H9 (cell line): ENCODE measurements around the gene SLC25A43. TPM values are rescaled to one million over a fixed set of nuclear protein-coding genes. Genes with fewer than 3 reads are reported as not detected.
A peak's percentile ranks its signal among the peaks of the same experiment; 100 is the strongest.

Experiments
- DNase-seq: peaks from one replicate; pipeline ENCODE4 v3.0.0-alpha.2; 2017
- H2AFZ ChIP-seq: one replicate; pipeline ENCODE4 v1.6.1; 2013; ENCODE audit warnings: mild to moderate bottlenecking, low read length, control low read depth, moderate library complexity
- H2AK5ac ChIP-seq: 2 replicates; pipeline ENCODE4 v1.6.1; 2013; ENCODE audit warnings: low read length, control low read depth, mixed read lengths; ENCODE audit not compliant: insufficient read length
- H2BK120ac ChIP-seq: one replicate; pipeline ENCODE4 v1.6.1; 2013; ENCODE audit warnings: low read depth, mild to moderate bottlenecking, low read length, control low read depth, inconsistent platforms; ENCODE audit not compliant: poor library complexity, severe bottlenecking
- H2BK12ac ChIP-seq: 2 replicates; pipeline ENCODE4 v1.6.1; 2013; ENCODE audit warnings: low read length, control low read depth, mixed read lengths, low read depth; ENCODE audit not compliant: insufficient read length
- H2BK15ac ChIP-seq: 2 replicates; pipeline ENCODE4 v1.6.1; 2013; ENCODE audit warnings: low read depth, low read length, control low read depth
- H2BK20ac ChIP-seq: one replicate; pipeline ENCODE4 v1.6.1; 2013; ENCODE audit warnings: low read depth, mild to moderate bottlenecking, low read length, control low read depth, inconsistent platforms; ENCODE audit not compliant: poor library complexity, severe bottlenecking
- H2BK5ac ChIP-seq: 2 replicates; pipeline ENCODE4 v1.6.1; 2013; ENCODE audit warnings: low read length, control low read depth, mixed read lengths; ENCODE audit not compliant: insufficient read length
- H3K14ac ChIP-seq: 2 replicates; pipeline ENCODE4 v1.6.1; 2013; ENCODE audit warnings: low read length, control low read depth; ENCODE audit not compliant: insufficient read depth
- H3K18ac ChIP-seq: 2 replicates; pipeline ENCODE4 v1.6.1; 2013; ENCODE audit warnings: low read depth, mild to moderate bottlenecking, mixed read lengths, low read length, control low read depth; ENCODE audit not compliant: insufficient read length
- H3K23ac ChIP-seq: 2 replicates; pipeline ENCODE4 v1.6.1; 2013; ENCODE audit warnings: low read length, control low read depth, mixed read lengths, low read depth; ENCODE audit not compliant: insufficient read length
- H3K23me2 ChIP-seq: 2 replicates; pipeline ENCODE4 v1.6.1; 2013; ENCODE audit warnings: low read depth, mild to moderate bottlenecking, mixed read lengths, low read length, control low read depth; ENCODE audit not compliant: insufficient read length, poor library complexity, severe bottlenecking
- H3K27ac ChIP-seq: 2 replicates; pipeline ENCODE4 v1.5.1; 2013; ENCODE audit warnings: low read length, control low read depth, mixed read lengths, low read depth; ENCODE audit not compliant: insufficient read length
- H3K27me3 ChIP-seq: 2 replicates; pipeline ENCODE4 v1.6.1; 2013; ENCODE audit warnings: low read length, control low read depth, inconsistent platforms; ENCODE audit not compliant: insufficient read depth
- H3K4ac ChIP-seq: 2 replicates; pipeline ENCODE4 v1.6.1; 2013; ENCODE audit warnings: low read depth, mild to moderate bottlenecking, control low read depth, inconsistent platforms, low read length, moderate library complexity
- H3K4me1 ChIP-seq: 2 replicates; pipeline ENCODE4 v1.6.1; 2013; ENCODE audit warnings: low read length, control low read depth, inconsistent platforms; ENCODE audit not compliant: insufficient read depth
- H3K4me2 ChIP-seq: 2 replicates; pipeline ENCODE4 v1.6.1; 2013; ENCODE audit warnings: low read length, control low read depth, mixed read lengths; ENCODE audit not compliant: insufficient read length, insufficient read depth
- H3K56ac ChIP-seq: 2 replicates; pipeline ENCODE4 v1.6.1; 2013; ENCODE audit warnings: low read depth, mild to moderate bottlenecking, mixed read lengths, low read length, control low read depth; ENCODE audit not compliant: insufficient read length
- H3K79me1 ChIP-seq: 2 replicates; pipeline ENCODE4 v1.6.1; 2013; ENCODE audit warnings: low read depth, mild to moderate bottlenecking, moderate library complexity, low read length, control low read depth, inconsistent platforms; ENCODE audit not compliant: insufficient read depth, poor library complexity, severe bottlenecking
- H3K79me2 ChIP-seq: 2 replicates; pipeline ENCODE4 v1.6.1; 2013; ENCODE audit warnings: low read length, control low read depth, inconsistent platforms; ENCODE audit not compliant: insufficient read depth
- H3K9ac ChIP-seq: 2 replicates; pipeline ENCODE4 v1.6.1; 2013; ENCODE audit warnings: low read length, control low read depth, mixed read lengths; ENCODE audit not compliant: insufficient read length; ENCODE audit errors: extremely low read depth
- H3K9me3 ChIP-seq: one replicate; pipeline ENCODE4 v1.6.1; 2013; ENCODE audit warnings: low read depth, low read length, inconsistent platforms; ENCODE audit not compliant: control insufficient read depth
- H3T11ph ChIP-seq: one replicate; pipeline ENCODE4 v1.6.1; 2013; ENCODE audit warnings: mild to moderate bottlenecking, low read length, control low read depth, inconsistent platforms
- H4K20me1 ChIP-seq: one replicate; pipeline ENCODE4 v1.6.1; 2013; ENCODE audit not compliant: control insufficient read depth, insufficient read length, insufficient read depth
- H4K5ac ChIP-seq: 2 replicates; pipeline ENCODE4 v1.6.1; 2013; ENCODE audit warnings: low read depth, mild to moderate bottlenecking, mixed read lengths, low read length, control low read depth; ENCODE audit not compliant: insufficient read length
- H4K8ac ChIP-seq: replicated peaks from 2 replicates; pipeline ENCODE4 v1.6.1; 2013; ENCODE audit warnings: low read length, control low read depth, mixed read lengths, low read depth; ENCODE audit not compliant: insufficient read length
- H4K91ac ChIP-seq: 2 replicates; pipeline ENCODE4 v1.6.1; 2013; ENCODE audit warnings: low read depth, mild to moderate bottlenecking, moderate library complexity, mixed read lengths, low read length, control low read depth; ENCODE audit not compliant: insufficient read length
- H3K27ac Mint-ChIP-seq, 3 experiments: 2 replicates in 2 of 3; 3 replicates in 1 of 3; pipeline ENCODE4 v1.8.0; 2020 to 2021; ENCODE audit warnings: mixed read lengths in 3 of 3, mild to moderate bottlenecking in 1 of 3, moderate library complexity in 1 of 3
- H3K27me3 Mint-ChIP-seq: 2 replicates; pipeline ENCODE4 v1.8.0; 2021; ENCODE audit warnings: low read depth, mild to moderate bottlenecking, moderate library complexity, mixed read lengths
- H3K36me3 Mint-ChIP-seq, 3 experiments: 2 replicates in 2 of 3; 3 replicates in 1 of 3; pipeline ENCODE4 v1.8.0; 2020 to 2021; ENCODE audit warnings: low read depth in 3 of 3, mixed read lengths in 3 of 3; ENCODE audit not compliant: insufficient read depth in 1 of 3
- H3K4me1 Mint-ChIP-seq, 2 experiments: 2 replicates each; pipeline ENCODE4 v1.8.0; 2020; ENCODE audit warnings: mixed read lengths in 2 of 2
- H3K4me3 Mint-ChIP-seq, 2 experiments: 2 replicates in 1 of 2; 3 replicates in 1 of 2; pipeline ENCODE4 v1.8.0; 2020 to 2021; ENCODE audit warnings: mild to moderate bottlenecking in 2 of 2, mixed read lengths in 2 of 2, moderate library complexity in 1 of 2
- H3K9me3 Mint-ChIP-seq, 2 experiments: 2 replicates in 1 of 2; 3 replicates in 1 of 2; pipeline ENCODE4 v1.8.0; 2020; ENCODE audit warnings: mild to moderate bottlenecking in 2 of 2, mixed read lengths in 2 of 2, moderate library complexity in 1 of 2
- CTCF ChIP-seq: fragments of 200-600 bp; sonication (generic); conservative IDR thresholded peaks from 3 replicates; pipeline ENCODE4 v1.8.0; 2021; ENCODE audit warnings: antibody characterized with exemption, mild to moderate bottlenecking
- WGBS: extraction: QIAGEN DNeasy Blood & Tissue Kit; methylation state at CpG from one replicate; pipeline ENCODE4 v1.1.7; 2013; ENCODE audit warnings: missing lambda C conversion rate, low lambda C conversion rate, mixed read lengths; ENCODE audit not compliant: insufficient read length; ENCODE audit errors: extremely low coverage; 5-methylcytosine and 5-hydroxymethylcytosine counted together
- long read RNA-seq: library from polyadenylated mRNA; unstranded; transcript quantifications from one replicate; pipeline ENCODE4 v2.0.0, GENCODE V29; 2020
- total RNA-seq: library from RNA; stranded (reverse); gene quantifications from 2 replicates; pipeline ENCODE4 v1.2.1, GENCODE V29; 2021

SLC25A43 gene
- total RNA-seq = 3.7 and 4.2 TPM in 2 replicates
- long read RNA-seq, transcript SLC25A43-201 (5 exons, 2,783 nt) = major isoform, 11 of 17 reads
- long read RNA-seq, partial matches to known transcripts = 0 of 17 reads
- long read RNA-seq, other reads (novel, unspliced or antisense) = 4 of 17 reads

GRCh38 chrX:119398974-119399771 lies at the start of gene SLC25A43:
Gene SLC25A43, plus strand, starts transcription at chrX:119399336. Its CDS starts 68 bp downstream, at chrX:119399404.
- no peak within 1 kb of the TSS for H2AK5ac ChIP-seq
- H3K18ac ChIP-seq = peak within 1 kb of the TSS; percentile 42
- no CpG with 5 or more reads among the region's 77 CpGs for WGBS
- peaks cover 15% of the 10 kb centered on the region for H3K27me3 Mint-ChIP-seq
- peak within 1 kb of the TSS; percentile 58 for H3K9ac ChIP-seq
- H3K27ac ChIP-seq = no peak within 1 kb of the TSS
- no peak within 1 kb of the TSS for H3K27ac Mint-ChIP-seq
- H2BK120ac ChIP-seq = no peak within 1 kb of the TSS
- H4K8ac ChIP-seq = no peak within 1 kb of the TSS
- peak within 1 kb of the TSS; percentile 81 for H3K14ac ChIP-seq
- H3K36me3 Mint-ChIP-seq = peaks cover 0 to 6% (median 5%) of the 10 kb centered on the region in 3 experiments; a peak in 3 of 7 replicates
- H3K4ac ChIP-seq = no peak within 1 kb of the TSS
- H3K56ac ChIP-seq = no peak within 1 kb of the TSS
- TF ChIP-seq CTCF = no peak
- no peak within 1 kb of the TSS for H4K5ac ChIP-seq
- H2BK5ac ChIP-seq = no peak within 1 kb of the TSS
- no peak within 1 kb of the TSS for H2BK15ac ChIP-seq
- H3K23ac ChIP-seq = no peak within 1 kb of the TSS
- peak within 1 kb of the TSS; percentile 69 to 81 for H3K4me3 Mint-ChIP-seq
- H3K4me2 ChIP-seq = peak within 1 kb of the TSS; percentile 68
- H3K79me2 ChIP-seq = no peaks in the 10 kb centered on the region
- H3K9me3 ChIP-seq = peaks cover 39% of the 10 kb centered on the region
- H2AFZ ChIP-seq = peak within 1 kb of the TSS; percentile 62
- peaks cover 61 to 67% of the 10 kb centered on the region in 2 experiments for H3K9me3 Mint-ChIP-seq
- H3K23me2 ChIP-seq = peaks cover 7% of the 10 kb centered on the region
- peak; percentile 37 for DNase-seq
- H4K20me1 ChIP-seq = no peaks in the 10 kb centered on the region
- peak within 1 kb of the TSS; percentile 62 for H2BK12ac ChIP-seq
- peaks cover 9 to 17% of the 10 kb centered on the region in 2 experiments for H3K4me1 Mint-ChIP-seq
- H3K79me1 ChIP-seq = no peaks in the 10 kb centered on the region
- no peaks in the 10 kb centered on the region for H3K27me3 ChIP-seq
- H4K91ac ChIP-seq = no peak within 1 kb of the TSS
- H3K4me1 ChIP-seq = no peaks in the 10 kb centered on the region
- H3T11ph ChIP-seq = no peak within 1 kb of the TSS
- H2BK20ac ChIP-seq = no peak within 1 kb of the TSS
